HCT116 (cell line): Measurements from ENCODE around the gene CLOCK. TPM values are rescaled to one million over a fixed set of nuclear protein-coding genes. Genes with fewer than 3 reads are reported as not detected.

Experiments used
- ATAC-seq: fragments of 200-7000 bp; cut with Tn5 transposase; 2 replicates; pipeline ENCODE4 v1.9.1; 2020; ENCODE audit warnings: mild to moderate bottlenecking, moderate library complexity
- BruUV-seq: library from RNA; stranded (reverse); fragments of 400-500 nt; replicated peaks from 2 replicates; lab custom pipeline; 2021; lab: Mats Ljungman, UMichigan
- CTCF ChIA-PET: fragments of 300-600 bp; sonication (Branson Sonifier 250); formaldehyde crosslinking; loops from one replicate; lab custom pipeline; 2021; ENCODE audit warnings: antibody characterized with exemption; lab: Charles Lee
- POLR2A ChIA-PET: fragments of 300-600, 350-600 bp; sonication (Branson Sonifier 250); formaldehyde crosslinking; loops from one replicate; lab custom pipeline; 2021; ENCODE audit warnings: antibody characterized with exemption; lab: Charles Lee
- RAD21 ChIA-PET, 2 experiments: fragments of 300-600 bp; sonication (Branson Sonifier 250); formaldehyde crosslinking; loops; one replicate each; lab custom pipeline; 2023; ENCODE audit warnings: low total read pairs in 2 of 2; ENCODE audit not compliant: uncharacterized antibody in 2 of 2, unreplicated experiment in 2 of 2, low non-redundant PET in 1 of 2; lab: Charles Lee
- DNase-seq: peaks from one replicate; pipeline ENCODE4 v3.0.0-alpha.2; 2010; ENCODE audit warnings: low read depth, low spot score
- H2AFZ ChIP-seq: fragments of 200-600 bp; shearing (Covaris generic), sonication (generic); 2 replicates; pipeline ENCODE4 v1.6.1; 2017; ENCODE audit warnings: low read depth, mixed run types, mixed read lengths, antibody characterized with exemption, low read length; ENCODE audit not compliant: poor library complexity, severe bottlenecking
- H3K27ac ChIP-seq: 2 replicates; pipeline ENCODE4 v1.5.1; 2012; ENCODE audit warnings: low read depth, low read length
- H3K27me3 ChIP-seq: fragments of 200-600 bp; sonication (generic); 2 replicates; pipeline ENCODE4 v1.6.1; 2016; ENCODE audit warnings: mixed run types, low read length, mixed read lengths; ENCODE audit not compliant: insufficient read depth
- H3K36me3 ChIP-seq, 2 experiments: fragments of 200-500 bp in 1 of 2; fragments of 200-600 bp in 1 of 2; sonication (Bioruptor generic) in 1 of 2; sonication (generic) in 1 of 2; 2 replicates each; pipeline versions ENCODE4 v1.5.1 to v1.6.1; 2014 to 2016; ENCODE audit warnings: low read length in 2 of 2, inconsistent platforms in 1 of 2, mixed read lengths in 1 of 2, mixed run types in 1 of 2; ENCODE audit not compliant: insufficient read depth in 2 of 2, control insufficient read depth in 1 of 2
- H3K4me1 ChIP-seq, 2 experiments: fragments of 200-600 bp in 1 of 2; sonication (generic) in 1 of 2; 2 replicates each; pipeline versions ENCODE4 v1.5.1 to v1.6.1; 2012 to 2017; ENCODE audit warnings: low read length in 2 of 2, inconsistent platforms in 1 of 2, mild to moderate bottlenecking in 1 of 2, mixed read lengths in 1 of 2, mixed run types in 1 of 2, moderate library complexity in 1 of 2; ENCODE audit not compliant: insufficient read depth in 2 of 2, control insufficient read depth in 1 of 2
- H3K4me2 ChIP-seq: fragments of 200-600 bp; sonication (generic); 2 replicates; pipeline ENCODE4 v1.6.1; 2017; ENCODE audit warnings: mixed run types, low read length, mixed read lengths
- H3K4me3 ChIP-seq, 2 experiments: fragments of 200-600 bp in 1 of 2; sonication (generic) in 1 of 2; replicated peaks in 1 of 2; 2 replicates each; pipeline ENCODE4 v1.5.1; 2011 to 2016; ENCODE audit warnings: low read length in 2 of 2, control low read depth in 1 of 2, low read depth in 1 of 2, mild to moderate bottlenecking in 1 of 2, mixed read lengths in 1 of 2, mixed run types in 1 of 2
- H3K79me2 ChIP-seq: fragments of 200-600 bp; sonication (generic); 2 replicates; pipeline ENCODE4 v1.6.1; 2017; ENCODE audit warnings: mild to moderate bottlenecking, mixed run types, low read length, moderate library complexity, mixed read lengths; ENCODE audit not compliant: insufficient read depth
- H3K9ac ChIP-seq: fragments of 200-600 bp; sonication (generic); 2 replicates; pipeline ENCODE4 v1.6.1; 2016; ENCODE audit warnings: low read length, mixed read lengths
- H3K9me2 ChIP-seq: fragments of 200-600 bp; sonication (generic), shearing (Covaris generic); 2 replicates; pipeline ENCODE4 v1.6.1; 2017; ENCODE audit warnings: mixed run types, mild to moderate bottlenecking, moderate library complexity; ENCODE audit not compliant: insufficient read depth
- H3K9me3 ChIP-seq, 2 experiments: fragments of 200-500 bp in 1 of 2; fragments of 200-600 bp in 1 of 2; sonication (Bioruptor generic) in 1 of 2; sonication (generic) in 1 of 2; 2 replicates each; pipeline ENCODE4 v1.6.1; 2014 to 2017; ENCODE audit warnings: low read length in 2 of 2, mixed read lengths in 2 of 2, inconsistent platforms in 1 of 2, low read depth in 1 of 2, mild to moderate bottlenecking in 1 of 2, mixed run types in 1 of 2, moderate library complexity in 1 of 2; ENCODE audit not compliant: control insufficient read depth in 1 of 2, insufficient read depth in 1 of 2
- H4K20me1 ChIP-seq: fragments of 200-600 bp; sonication (generic), shearing (Covaris generic); 2 replicates; pipeline ENCODE4 v1.6.1; 2017; ENCODE audit warnings: mixed run types, mild to moderate bottlenecking, moderate library complexity; ENCODE audit not compliant: insufficient read depth
- ATF3 ChIP-seq: IDR thresholded peaks from 2 replicates; pipeline ENCODE4 v1.6.1; 2012
- CBX3 ChIP-seq: IDR thresholded peaks from 2 replicates; pipeline ENCODE4 v1.6.1; 2012; ENCODE audit warnings: low read depth
- CTCF ChIP-seq, 3 experiments: fragments of 200-600 bp in 1 of 3; sonication (generic) in 1 of 3; IDR thresholded peaks in 2 of 3; conservative IDR thresholded peaks in 1 of 3; 2 replicates each; pipeline ENCODE4 v1.5.1; 2012 to 2017; ENCODE audit warnings: low read depth in 2 of 3, low read length in 2 of 3, antibody characterized with exemption in 1 of 3, borderline replicate concordance in 1 of 3, control low read depth in 1 of 3, mild to moderate bottlenecking in 1 of 3, mixed read lengths in 1 of 3, mixed run types in 1 of 3, moderate library complexity in 1 of 3; ENCODE audit not compliant: insufficient read depth in 1 of 3
- EGR1 ChIP-seq: IDR thresholded peaks from 2 replicates; pipeline ENCODE4 v1.6.1; 2012; ENCODE audit warnings: low read depth
- ELF1 ChIP-seq: IDR thresholded peaks from 2 replicates; pipeline ENCODE4 v1.6.1; 2012; ENCODE audit warnings: low read depth, borderline replicate concordance
- JUND ChIP-seq: IDR thresholded peaks from 2 replicates; pipeline ENCODE4 v1.6.1; 2012
- MAX ChIP-seq: IDR thresholded peaks from 2 replicates; pipeline ENCODE4 v1.6.1; 2012
- POLR2A ChIP-seq: IDR thresholded peaks from 2 replicates; pipeline ENCODE4 v1.7.0; 2011; ENCODE audit warnings: borderline replicate concordance; ENCODE audit not compliant: insufficient read depth, insufficient read length; ENCODE audit errors: extremely low read depth
- POLR2AphosphoS5 ChIP-seq: IDR thresholded peaks from 2 replicates; pipeline ENCODE4 v1.6.1; 2011; ENCODE audit warnings: mild to moderate bottlenecking, low read depth, low read length, moderate library complexity
- SP1 ChIP-seq: IDR thresholded peaks from 2 replicates; pipeline ENCODE4 v1.6.1; 2012; ENCODE audit warnings: low read depth
- TCF7L2 ChIP-seq: IDR thresholded peaks from 2 replicates; pipeline ENCODE4 v1.7.0; 2011; ENCODE audit warnings: borderline replicate concordance, inconsistent platforms; ENCODE audit not compliant: insufficient read depth, insufficient read length; ENCODE audit errors: extremely low read depth
- YY1 ChIP-seq: IDR thresholded peaks from 2 replicates; pipeline ENCODE4 v1.6.1; 2011; ENCODE audit warnings: low read length, low read depth, moderate library complexity, mild to moderate bottlenecking; ENCODE audit not compliant: insufficient replicate concordance; ENCODE audit errors: extremely low read depth
- ZBTB33 ChIP-seq: IDR thresholded peaks from 2 replicates; pipeline ENCODE4 v1.6.1; 2011; ENCODE audit warnings: mild to moderate bottlenecking, low read length, moderate library complexity; ENCODE audit not compliant: insufficient replicate concordance; ENCODE audit errors: extremely low read depth
- intact Hi-C: fragments of 100-400 bp; cut with micrococcal nuclease; formaldehyde crosslinking; loops from 2 replicates; pipeline ENCODE4 v1.10.0; 2022
- total RNA-seq: library from RNA; stranded (reverse); gene quantifications from one replicate; pipeline ENCODE4 v1.2.1, GENCODE V29; 2021; ENCODE audit not compliant: unreplicated experiment

Gene CLOCK
- total RNA-seq, 1 experiment from 2014 or later, result 38.7 TPM

GRCh38 chr4:55499495-55499894, 47.2 kb downstream of the CLOCK start:
- H3K79me2 ChIP-seq, result peaks cover 87% of the 10 kb centered on the region
- H3K4me1 ChIP-seq, result peaks cover 7 to 31% of the 10 kb centered on the region in 2 experiments

More at GRCh38 chr4:55499495-55499894, 47.2 kb downstream of the CLOCK start:
- Histone ChIP-seq H3K9me2 (no peaks in the 10 kb centered on the region), H3K27ac (no peak overlapping the region), H3K9me3 (no peaks in the 10 kb centered on the region), H2AFZ (no peak overlapping the region), H3K27me3 (no peaks in the 10 kb centered on the region), H4K20me1 (peaks cover 4% of the 10 kb centered on the region), H3K36me3 (no peaks in the 10 kb centered on the region), H3K4me3 (no peak overlapping the region), H3K9ac (no peak overlapping the region), H3K4me2 (no peak overlapping the region)
- ChIA-PET POLR2A (no interaction called here), CTCF (no interaction called here), RAD21 (no interaction called here)
- ATAC-seq (no peak), DNase-seq (no peak)
- no peak for TF ChIP-seq EGR1
- TF ChIP-seq ELF1, result no peak
- no peak for TF ChIP-seq TCF7L2
- no peak for TF ChIP-seq CTCF (IDR thresholded peaks at IDR 0.05 in 2 of 3, conservative IDR thresholded peaks at IDR 0.05 in 1 of 3; ENCODE audit: borderline replicate concordance in 1 of 3, insufficient read depth in 1 of 3, low read depth in 2 of 3, low read length in 2 of 3)
- TF ChIP-seq CBX3, result no peak
- no peak for TF ChIP-seq POLR2AphosphoS5
- no peak for TF ChIP-seq JUND
- no peak for TF ChIP-seq SP1
- no peak for TF ChIP-seq YY1
- TF ChIP-seq ATF3, result no peak
- no peak for TF ChIP-seq ZBTB33
- no peak for TF ChIP-seq POLR2A
- no peak for TF ChIP-seq MAX
- intact Hi-C loops, result no loop called here
- BruUV-seq, result no TSS peak
